Measurements from ENCODE around the gene ABCC6. TPM values are rescaled to one million over a fixed set of nuclear protein-coding genes. Genes with fewer than 3 reads are reported as not detected.

Gene ABCC6
- total RNA-seq, 1 donor from 2014 or later = 0.53 TPM

- Histone ChIP-seq H3K4me3 (no peak overlapping the region), H3K4me1 (no peaks in the 10 kb centered on the region), H3K9me3 (no peaks in the 10 kb centered on the region), H3K27ac (no peak overlapping the region), H3K36me3 (no peaks in the 10 kb centered on the region), H3K27me3 (no peaks in the 10 kb centered on the region)
- intact Hi-C loops (cut with DNase I) = no loop called here
- DNase-seq (ENCODE audit: low spot score in 2 of 2) = no peak
- no peak for TF ChIP-seq CTCF (IDR thresholded peaks at IDR 0.05)
Observed at GRCh38 chr16:16171332-16171919, 51.9 kb downstream of the ABCC6 start.

GRCh38 chr16:16169615-16170014 is 53.7 kb downstream of the ABCC6 start:
- Histone ChIP-seq H3K36me3 (no peaks in the 10 kb centered on the region), H3K4me3 (no peak overlapping the region), H3K9me3 (no peaks in the 10 kb centered on the region), H3K27ac (no peak overlapping the region), H3K27me3 (no peaks in the 10 kb centered on the region), H3K4me1 (no peaks in the 10 kb centered on the region)
- intact Hi-C loops (cut with DNase I) = no loop called here
- no peak for TF ChIP-seq CTCF (IDR thresholded peaks at IDR 0.05)
- no peak for DNase-seq (ENCODE audit: low spot score in 2 of 2)

GRCh38 chr16:16168431-16168830 is 54.9 kb downstream of the ABCC6 start:
- Histone ChIP-seq H3K4me3 (no peak overlapping the region), H3K9me3 (no peaks in the 10 kb centered on the region), H3K4me1 (no peaks in the 10 kb centered on the region), H3K27me3 (no peaks in the 10 kb centered on the region), H3K36me3 (no peaks in the 10 kb centered on the region), H3K27ac (no peak overlapping the region)
- TF ChIP-seq CTCF (IDR thresholded peaks at IDR 0.05) = no peak
- no peak for DNase-seq (ENCODE audit: low spot score in 2 of 2)
- intact Hi-C loops (cut with DNase I) = no loop called here

DNA sequence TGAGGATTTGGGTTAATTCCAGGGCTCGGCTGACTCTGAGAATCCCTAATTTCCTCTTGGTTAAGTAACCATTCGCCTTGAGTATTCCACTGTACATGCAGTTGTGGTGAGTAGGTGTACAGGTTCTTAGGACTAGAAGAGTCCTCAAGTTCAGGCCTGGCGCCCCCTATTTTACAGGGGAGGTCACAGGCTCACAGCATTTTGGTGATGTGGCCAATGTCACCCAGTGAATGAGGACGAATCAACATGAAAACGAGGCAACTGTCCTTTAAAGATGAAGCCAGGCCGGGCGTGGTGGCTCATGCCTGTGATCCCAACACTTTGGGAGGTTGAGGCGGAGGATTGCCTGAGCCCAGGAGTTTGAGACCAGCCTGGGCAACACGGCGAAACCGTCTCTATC is 55.4 kb downstream of the ABCC6 start:
- H3K4me1 ChIP-seq = no peaks in the 10 kb centered on the region
- no peaks in the 10 kb centered on the region for H3K9me3 ChIP-seq
- H3K36me3 ChIP-seq = no peaks in the 10 kb centered on the region
- H3K27me3 ChIP-seq = no peaks in the 10 kb centered on the region
- no peak for DNase-seq (ENCODE audit: low spot score in 2 of 2)
- H3K4me3 ChIP-seq = no peak overlapping the region
- TF ChIP-seq CTCF (IDR thresholded peaks at IDR 0.05) = no peak
- no peak overlapping the region for H3K27ac ChIP-seq
- intact Hi-C loops (cut with DNase I) = no loop called here

GRCh38 chr16:16166949-16167348 is 56.3 kb downstream of the ABCC6 start:
- no peaks in the 10 kb centered on the region for H3K9me3 ChIP-seq
- intact Hi-C loops (cut with DNase I) = no loop called here
- no peaks in the 10 kb centered on the region for H3K36me3 ChIP-seq
- no peak overlapping the region for H3K4me3 ChIP-seq
- H3K27me3 ChIP-seq = no peaks in the 10 kb centered on the region
- TF ChIP-seq CTCF (IDR thresholded peaks at IDR 0.05) = no peak
- H3K4me1 ChIP-seq = no peaks in the 10 kb centered on the region
- DNase-seq (ENCODE audit: low spot score in 2 of 2) = no peak
- no peak overlapping the region for H3K27ac ChIP-seq

- no peak for DNase-seq (ENCODE audit: low spot score in 2 of 2)
- no peaks in the 10 kb centered on the region for H3K9me3 ChIP-seq
- no peak for TF ChIP-seq CTCF (IDR thresholded peaks at IDR 0.05)
- H3K27ac ChIP-seq = no peak overlapping the region
- H3K36me3 ChIP-seq = no peaks in the 10 kb centered on the region
- H3K4me3 ChIP-seq = no peak overlapping the region
- intact Hi-C loops (cut with DNase I) = no loop called here
- H3K27me3 ChIP-seq = no peaks in the 10 kb centered on the region
- no peaks in the 10 kb centered on the region for H3K4me1 ChIP-seq
Observed at GRCh38 chr16:16166085-16166484, 57.2 kb downstream of the ABCC6 start.
